Stomach (tissue), 4 donors: ENCODE data around the gene TBK1.

Source experiments
- POLR2A ChIP-seq, 4 donors: fragments of 450-650 bp; IDR thresholded peaks; one replicate each; pipeline ENCODE4 v1.6.1; 2016; ENCODE audit warnings: antibody characterized with exemption in 4 of 4, control low read depth in 2 of 4, mild to moderate bottlenecking in 1 of 4, moderate library complexity in 1 of 4
- TF ChIP-seq, protein P1 (sequence below), 7 experiments: fragments of 450-650 bp in 4 of 7; fragments of 200-600 bp in 3 of 7; sonication (generic) in 3 of 7; IDR thresholded peaks; one replicate each; pipeline ENCODE4 v1.5.1; 2016 to 2019; ENCODE audit warnings: antibody characterized with exemption in 7 of 7, control low read depth in 2 of 7, mild to moderate bottlenecking in 1 of 7

DNA sequence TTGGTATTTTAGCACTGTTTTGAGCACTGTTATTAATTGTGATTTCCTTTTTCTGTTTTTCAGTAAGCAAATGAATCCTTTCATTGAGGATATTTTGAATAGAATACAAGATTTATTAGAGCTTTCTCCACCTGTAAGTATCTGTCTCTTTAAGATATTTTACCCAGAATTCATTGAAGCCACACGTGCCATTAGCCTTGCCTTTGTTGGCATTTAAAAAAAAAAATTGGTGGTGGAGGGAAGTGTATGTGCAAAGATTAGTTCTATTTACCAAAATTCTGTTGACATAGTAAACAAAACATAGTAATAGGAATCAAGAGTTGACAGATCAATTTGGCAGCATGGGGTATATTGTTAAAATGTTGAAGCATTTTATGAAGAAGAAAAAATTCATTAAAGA, 23.9 kb upstream of the TBK1 start:
- TF ChIP-seq, protein P1, sequence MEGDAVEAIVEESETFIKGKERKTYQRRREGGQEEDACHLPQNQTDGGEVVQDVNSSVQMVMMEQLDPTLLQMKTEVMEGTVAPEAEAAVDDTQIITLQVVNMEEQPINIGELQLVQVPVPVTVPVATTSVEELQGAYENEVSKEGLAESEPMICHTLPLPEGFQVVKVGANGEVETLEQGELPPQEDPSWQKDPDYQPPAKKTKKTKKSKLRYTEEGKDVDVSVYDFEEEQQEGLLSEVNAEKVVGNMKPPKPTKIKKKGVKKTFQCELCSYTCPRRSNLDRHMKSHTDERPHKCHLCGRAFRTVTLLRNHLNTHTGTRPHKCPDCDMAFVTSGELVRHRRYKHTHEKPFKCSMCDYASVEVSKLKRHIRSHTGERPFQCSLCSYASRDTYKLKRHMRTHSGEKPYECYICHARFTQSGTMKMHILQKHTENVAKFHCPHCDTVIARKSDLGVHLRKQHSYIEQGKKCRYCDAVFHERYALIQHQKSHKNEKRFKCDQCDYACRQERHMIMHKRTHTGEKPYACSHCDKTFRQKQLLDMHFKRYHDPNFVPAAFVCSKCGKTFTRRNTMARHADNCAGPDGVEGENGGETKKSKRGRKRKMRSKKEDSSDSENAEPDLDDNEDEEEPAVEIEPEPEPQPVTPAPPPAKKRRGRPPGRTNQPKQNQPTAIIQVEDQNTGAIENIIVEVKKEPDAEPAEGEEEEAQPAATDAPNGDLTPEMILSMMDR (IDR thresholded peaks at IDR 0.05) = no peak
- no peak for TF ChIP-seq POLR2A (IDR thresholded peaks at IDR 0.05)
